Iris pigment epithelial cell (primary cell): ENCODE data around the gene RNF123.

ENCODE experiments used
- DNase-seq: peaks from one replicate; pipeline ENCODE4 v3.0.0-alpha.2; 2011; ENCODE audit warnings: low read depth

RNF123 gene

GRCh38 chr3:49658711-49659110 is 30.6 kb upstream of the RNF123 start:
- DNase-seq, result no peak

- DNase-seq, result no peak
Observed at GRCh38 chr3:49659756-49660155, 29.6 kb upstream of the RNF123 start.

- no peak for DNase-seq
Observed at GRCh38 chr3:49661281-49661680, 28.1 kb upstream of the RNF123 start.

- no peak for DNase-seq
Observed at GRCh38 chr3:49662021-49662420, 27.3 kb upstream of the RNF123 start.

GRCh38 chr3:49662720-49663413 is 26.5 kb upstream of the RNF123 start:
- no peak for DNase-seq

- no peak for DNase-seq
Observed at GRCh38 chr3:49663831-49664230, 25.5 kb upstream of the RNF123 start.

GRCh38 chr3:49664300-49664699 is 25.1 kb upstream of the RNF123 start:
- DNase-seq, result no peak

GRCh38 chr3:49665822-49666519 is 23.4 kb upstream of the RNF123 start:
- DNase-seq, result no peak

GRCh38 chr3:49666592-49666991 is 22.8 kb upstream of the RNF123 start:
- no peak for DNase-seq

GRCh38 chr3:49667701-49668413 is 21.5 kb upstream of the RNF123 start:
- no peak for DNase-seq

GRCh38 chr3:49668414-49668797 is 21.0 kb upstream of the RNF123 start:
- no peak for DNase-seq

GRCh38 chr3:49668861-49669260 is 20.5 kb upstream of the RNF123 start:
- peak; percentile 21 for DNase-seq

- no peak for DNase-seq
Observed at GRCh38 chr3:49669352-49669751, 20.0 kb upstream of the RNF123 start.

- DNase-seq, result no peak
Observed at GRCh38 chr3:49670940-49671290, 18.4 kb upstream of the RNF123 start.

GRCh38 chr3:49671291-49672288 is 17.8 kb upstream of the RNF123 start:
- peak; percentile 47 for DNase-seq

GRCh38 chr3:49673121-49673714 is 16.1 kb upstream of the RNF123 start:
- DNase-seq, result peak; percentile 11

GRCh38 chr3:49673715-49674496 is 15.5 kb upstream of the RNF123 start, which contains the start of gene APEH:
APEH (plus strand) TSS chr3:49674351; CDS start chr3:49674402, 51 bp downstream.
- DNase-seq, result peak; percentile 99

- DNase-seq, result no peak
Observed at GRCh38 chr3:49674497-49674983, 14.8 kb upstream of the RNF123 start.

- no peak for DNase-seq
Observed at GRCh38 chr3:49675912-49676311, 13.4 kb upstream of the RNF123 start.

- DNase-seq, result no peak
Observed at GRCh38 chr3:49680493-49681231, 8.7 kb upstream of the RNF123 start.
